GM19397 (cell line): ENCODE measurements around the gene MAML3.
"Not testable (repeated sequence)": the region's sequence is repeated elsewhere in the genome, so short reads cannot be mapped to it uniquely, and the experiment has no call there.

Source experiments
- ATAC-seq: cut with Tn5 transposase; IDR thresholded peaks from one replicate; pipeline ENCODE4 v1.9.1; 2021; ENCODE audit warnings: mild to moderate bottlenecking, moderate library complexity; ENCODE audit not compliant: unreplicated experiment

Gene MAML3

GRCh38 chr4:139969635-139970266 lies 184.2 kb downstream of the MAML3 start:
- no peak for ATAC-seq

- no peak for ATAC-seq
These were observed 185.2 kb downstream of the MAML3 start for GRCh38 chr4:139968831-139969230.

GRCh38 chr4:139966383-139966782 lies 187.6 kb downstream of the MAML3 start:
- ATAC-seq: no peak

GRCh38 chr4:139965789-139966188 lies 188.2 kb downstream of the MAML3 start:
- no peak for ATAC-seq

GRCh38 chr4:139963708-139964107 lies 190.3 kb downstream of the MAML3 start:
- ATAC-seq: no peak

- no peak for ATAC-seq
These were observed 191.8 kb downstream of the MAML3 start for GRCh38 chr4:139962130-139962684.

GRCh38 chr4:139961344-139961946 lies 192.5 kb downstream of the MAML3 start:
- no peak for ATAC-seq

- no peak for ATAC-seq
These were observed 194.6 kb downstream of the MAML3 start for GRCh38 chr4:139959396-139959795.

- ATAC-seq: no peak
These were observed 195.3 kb downstream of the MAML3 start for GRCh38 chr4:139958739-139959098.

GRCh38 chr4:139957986-139958738 lies 195.8 kb downstream of the MAML3 start:
- no peak for ATAC-seq

- ATAC-seq: no peak
These were observed 196.9 kb downstream of the MAML3 start for GRCh38 chr4:139957065-139957464.

- ATAC-seq: no peak
These were observed 197.4 kb downstream of the MAML3 start for GRCh38 chr4:139956507-139957017.

GRCh38 chr4:139955600-139955999 lies 198.4 kb downstream of the MAML3 start:
- ATAC-seq: no peak

GRCh38 chr4:139954512-139954911 lies 199.5 kb downstream of the MAML3 start:
- ATAC-seq: no peak

GRCh38 chr4:139951021-139951420 lies 203.0 kb downstream of the MAML3 start:
- ATAC-seq: no peak

- ATAC-seq: peak; percentile 94
These were observed 203.4 kb downstream of the MAML3 start for GRCh38 chr4:139950568-139950967.

GRCh38 chr4:139944916-139945315 lies 209.1 kb downstream of the MAML3 start:
- ATAC-seq: not testable (repeated sequence)

GRCh38 chr4:139943277-139943676 lies 210.7 kb downstream of the MAML3 start:
- no peak for ATAC-seq

- ATAC-seq: no peak
These were observed 211.7 kb downstream of the MAML3 start for GRCh38 chr4:139942241-139942640.

GRCh38 chr4:139940600-139940999 lies 213.4 kb downstream of the MAML3 start:
- no peak for ATAC-seq

- no peak for ATAC-seq
These were observed 215.6 kb downstream of the MAML3 start for GRCh38 chr4:139938414-139938813.

- no peak for ATAC-seq
These were observed 218.1 kb downstream of the MAML3 start for GRCh38 chr4:139935911-139936310.
